ES-I3 (cell line): Measurements from ENCODE around the gene TEAD1.
A peak's percentile ranks its signal among the peaks of the same experiment; 100 is the strongest.

Experiments used
- H3K36me3 ChIP-seq: 2 replicates; pipeline ENCODE4 v1.6.1; 2013; ENCODE audit warnings: mild to moderate bottlenecking, low read length, control low read depth, moderate library complexity; ENCODE audit not compliant: insufficient read depth
- H3K4me1 ChIP-seq: 2 replicates; pipeline ENCODE4 v1.6.1; 2013; ENCODE audit warnings: mild to moderate bottlenecking, control low read depth, low read length; ENCODE audit not compliant: insufficient read depth
- H3K9ac ChIP-seq: 2 replicates; pipeline ENCODE4 v1.6.1; 2013; ENCODE audit warnings: low read depth, mild to moderate bottlenecking, low read length, moderate library complexity
- H3K9me3 ChIP-seq: 2 replicates; pipeline ENCODE4 v1.6.1; 2013; ENCODE audit warnings: mild to moderate bottlenecking, low read length, moderate library complexity; ENCODE audit not compliant: control insufficient read depth, insufficient read depth

Gene TEAD1

DNA sequence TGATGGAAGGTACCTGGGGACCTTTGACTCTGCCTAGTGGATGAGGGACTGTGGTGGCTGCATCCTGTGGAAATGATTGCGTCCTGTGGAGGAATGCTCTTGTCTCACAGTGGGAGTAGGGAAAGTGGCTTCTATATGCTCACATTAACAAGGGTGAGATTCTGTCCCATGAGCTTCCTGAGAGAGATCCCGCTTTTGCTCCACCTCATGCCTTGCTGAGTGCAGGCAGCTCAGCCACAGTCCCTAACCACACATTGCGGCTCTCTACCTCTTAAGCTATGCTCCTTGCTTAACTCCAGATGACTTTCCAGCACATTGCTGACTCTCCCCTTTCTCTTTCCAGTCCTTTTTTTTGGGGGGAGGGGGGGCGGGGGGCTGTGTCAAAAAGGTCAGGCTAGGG is 45.0 kb downstream of the TEAD1 start:
- Histone ChIP-seq H3K36me3 (no peaks in the 10 kb centered on the region), H3K9ac (no peak overlapping the region), H3K9me3 (no peaks in the 10 kb centered on the region), H3K4me1 (peaks cover 40% of the 10 kb centered on the region)

DNA sequence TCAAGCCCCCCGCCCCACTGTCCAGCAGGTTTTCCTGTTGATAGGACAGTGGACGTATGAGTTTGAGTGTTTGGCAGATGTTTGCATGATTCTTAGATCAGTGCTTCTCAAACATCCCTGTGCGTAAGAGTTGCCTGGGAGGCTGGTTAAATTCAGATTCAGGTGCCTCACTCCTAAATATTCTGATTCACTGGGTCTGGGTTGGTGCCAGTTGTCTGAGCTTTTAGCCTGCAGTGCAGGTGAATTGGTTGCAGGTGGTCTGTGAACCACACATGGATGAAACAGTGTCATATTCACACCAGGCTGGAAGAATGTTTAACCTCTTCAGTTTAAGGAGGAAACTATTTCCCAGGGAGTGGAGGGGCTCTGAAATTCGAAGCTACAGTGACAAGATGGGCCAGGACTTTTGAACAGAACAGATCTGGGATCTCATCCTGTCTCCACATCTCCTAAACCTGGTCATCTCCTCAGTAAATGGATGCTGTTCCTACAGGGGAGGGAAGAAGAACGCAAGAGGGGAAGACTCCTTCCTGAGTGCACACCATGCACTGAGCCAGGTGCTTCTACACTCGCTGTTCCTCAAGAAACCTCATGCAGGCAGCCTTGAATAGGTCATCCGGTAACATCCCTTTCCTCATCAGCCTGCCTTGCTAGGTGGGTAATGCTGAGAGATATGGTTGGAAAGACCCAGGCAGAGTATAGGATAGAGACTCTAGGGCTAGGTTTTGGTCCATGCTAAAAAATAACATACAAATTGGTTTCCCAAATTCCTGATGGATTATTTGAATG is 47.8 kb downstream of the TEAD1 start:
- Histone ChIP-seq H3K9me3 (no peaks in the 10 kb centered on the region), H3K36me3 (no peaks in the 10 kb centered on the region), H3K9ac (no peak overlapping the region), H3K4me1 (peaks cover 51% of the 10 kb centered on the region)

DNA sequence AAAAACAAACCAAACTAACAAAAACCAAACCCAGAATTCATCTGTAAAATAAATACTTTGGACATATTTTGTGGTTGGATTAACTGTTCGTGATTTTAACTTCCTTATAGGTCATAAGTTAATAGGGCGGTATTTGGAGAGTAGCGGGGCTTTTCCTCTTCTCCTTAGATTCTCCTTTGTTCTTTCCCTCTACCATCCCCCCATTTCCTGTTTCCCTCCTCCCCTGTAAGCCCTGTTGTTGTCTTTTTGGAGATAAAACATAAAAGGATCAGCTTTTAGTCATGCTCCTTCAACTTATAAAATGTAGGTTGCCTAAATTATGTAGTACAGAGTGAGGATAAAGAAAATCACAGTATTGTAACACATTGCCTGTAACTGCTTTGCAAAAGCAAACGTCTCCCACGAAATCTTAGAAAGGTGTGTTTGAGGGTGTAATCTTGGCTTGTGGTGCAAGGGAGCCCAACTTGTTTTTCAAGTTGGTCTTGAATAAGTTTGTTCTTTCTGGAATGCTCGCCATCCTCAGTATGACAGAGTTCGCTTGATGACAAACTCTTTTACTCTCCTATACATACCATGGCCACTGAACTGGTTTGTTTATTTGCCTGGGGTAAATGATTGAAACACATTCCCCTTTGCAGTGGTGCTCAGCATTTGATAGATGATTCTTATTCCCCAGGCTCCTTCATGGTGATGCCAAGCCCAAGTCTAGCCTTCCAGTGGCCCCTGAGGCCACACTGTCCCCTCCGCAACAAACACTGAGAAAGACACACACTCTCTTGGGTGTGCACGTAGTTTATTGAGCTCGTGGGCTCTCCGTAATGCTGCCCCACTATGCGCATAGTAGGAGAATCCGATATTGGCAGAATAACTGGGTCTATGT is 49.4 kb downstream of the TEAD1 start:
- H3K4me1 ChIP-seq, result peaks cover 55% of the 10 kb centered on the region
- no peaks in the 10 kb centered on the region for H3K9me3 ChIP-seq
- H3K36me3 ChIP-seq, result no peaks in the 10 kb centered on the region
- peak overlapping the region; percentile 9; the same call in 1 of the 2 replicates for H3K9ac ChIP-seq

DNA sequence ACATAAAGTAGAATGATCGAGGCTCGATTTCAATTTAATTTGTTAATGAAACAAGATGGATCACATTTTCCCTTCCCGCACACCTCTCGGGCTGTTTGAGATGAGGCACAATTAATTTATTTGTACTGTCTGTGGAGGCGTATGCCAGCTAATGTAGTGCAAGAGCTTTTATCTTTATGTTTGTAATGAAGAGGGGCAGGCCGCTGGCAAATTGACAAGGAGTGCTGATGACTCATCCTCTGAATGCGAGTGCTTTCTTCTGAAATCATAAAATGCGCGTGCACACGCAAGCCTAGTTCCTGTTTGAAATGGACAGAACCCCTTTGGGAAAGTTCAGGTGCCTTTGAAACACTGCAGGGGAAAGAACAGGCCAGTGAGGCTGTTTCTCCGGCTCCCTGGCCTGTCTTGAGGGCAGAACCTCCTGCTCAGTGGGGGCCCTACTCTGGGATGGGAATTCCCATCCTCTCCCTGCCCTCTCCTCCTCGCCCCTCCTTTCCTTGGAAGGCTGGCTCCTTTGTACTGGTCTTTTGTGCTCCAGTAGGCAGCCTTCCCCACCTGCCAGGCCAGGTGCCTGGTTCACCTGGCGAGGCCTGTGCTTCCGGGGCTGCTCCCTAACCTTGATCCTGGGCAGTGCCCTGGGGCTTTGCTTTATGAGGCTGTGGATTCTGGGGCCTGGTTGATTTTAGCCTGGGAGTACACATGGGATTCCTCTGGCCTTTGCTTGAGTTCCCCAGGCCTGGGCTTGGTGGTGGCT is 50.3 kb downstream of the TEAD1 start:
- peak overlapping the region; percentile 4; the same call in 1 of the 2 replicates for H3K9ac ChIP-seq
- peaks cover 49% of the 10 kb centered on the region for H3K4me1 ChIP-seq
- H3K36me3 ChIP-seq, result no peaks in the 10 kb centered on the region
- H3K9me3 ChIP-seq, result no peaks in the 10 kb centered on the region

DNA sequence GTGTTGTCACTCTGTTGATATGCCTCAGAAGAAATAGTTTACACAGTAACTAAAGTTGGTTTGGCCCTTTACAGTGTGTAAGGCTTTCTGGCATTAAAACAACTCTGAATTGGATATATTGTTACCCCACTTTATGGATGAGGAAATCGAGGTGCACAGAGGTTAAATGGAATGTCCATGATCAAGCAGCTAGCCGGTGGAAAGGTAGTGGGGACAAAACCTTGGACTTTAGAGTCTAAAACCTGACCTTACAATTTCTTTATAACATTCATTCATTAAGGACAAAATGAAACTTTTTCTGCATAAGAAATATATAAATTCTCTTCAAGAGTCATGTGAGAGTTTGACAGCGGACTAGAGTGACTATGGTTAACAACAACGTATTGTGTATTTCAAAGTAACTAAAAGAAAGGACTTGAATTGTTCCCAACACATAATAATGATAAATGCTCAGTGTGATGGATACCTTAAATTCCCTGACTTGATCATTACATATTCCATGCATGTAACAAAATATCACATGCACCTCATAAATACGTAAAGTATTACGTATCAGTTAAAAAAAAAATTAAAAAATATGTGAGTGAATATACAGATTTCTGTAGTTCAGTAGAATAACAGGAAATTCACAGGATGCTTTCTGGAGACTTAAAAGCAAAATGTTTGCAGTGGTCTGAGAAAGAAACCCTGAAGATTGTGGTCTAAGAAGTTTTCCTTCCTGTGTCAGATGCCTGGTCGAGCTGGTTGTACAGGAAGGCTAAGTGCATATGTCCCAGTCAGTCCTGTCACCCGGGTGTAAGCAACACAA is 51.0 kb downstream of the TEAD1 start:
- Histone ChIP-seq H3K9ac (no peak overlapping the region), H3K36me3 (no peaks in the 10 kb centered on the region), H3K9me3 (no peaks in the 10 kb centered on the region), H3K4me1 (peaks cover 49% of the 10 kb centered on the region)

DNA sequence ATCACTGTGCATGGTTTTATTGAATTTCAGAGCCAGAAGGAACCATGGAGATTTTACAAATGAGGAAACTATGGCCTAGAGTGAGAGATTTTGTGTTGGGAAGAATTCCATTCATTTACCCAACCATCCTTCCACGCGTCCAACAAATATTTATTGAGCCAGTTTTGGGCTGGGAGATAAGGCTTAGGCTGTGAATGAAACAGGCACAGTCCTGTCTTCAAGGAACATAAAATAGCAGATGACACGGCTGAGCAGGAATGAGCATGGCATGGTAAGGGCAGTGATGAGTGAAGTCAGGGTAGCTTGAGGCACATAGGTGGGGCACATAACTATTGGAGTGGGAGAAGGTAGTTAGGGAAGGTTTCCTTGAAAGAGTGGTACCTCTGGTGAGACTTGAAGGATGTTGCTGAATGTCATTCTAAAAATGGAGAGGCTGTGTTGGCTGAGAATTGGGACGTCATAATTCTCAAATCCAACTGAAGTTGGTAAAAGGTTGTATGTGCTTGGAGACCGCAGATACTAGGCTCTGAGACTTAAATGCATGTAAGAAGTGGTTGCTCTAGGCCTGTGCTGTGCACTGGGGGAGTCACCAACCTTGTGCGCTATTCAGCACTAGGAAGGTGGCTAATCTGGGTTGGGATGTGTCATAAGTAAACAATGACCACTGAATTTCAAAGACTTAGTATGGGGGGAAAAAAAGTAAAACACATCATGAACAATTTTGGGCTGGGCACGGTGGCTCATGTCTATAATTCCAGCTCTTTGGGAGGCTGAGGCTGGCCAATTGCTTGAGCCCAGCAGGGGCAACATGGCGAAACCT is 51.9 kb downstream of the TEAD1 start:
- no peaks in the 10 kb centered on the region for H3K9me3 ChIP-seq
- H3K4me1 ChIP-seq, result peaks cover 47% of the 10 kb centered on the region

DNA sequence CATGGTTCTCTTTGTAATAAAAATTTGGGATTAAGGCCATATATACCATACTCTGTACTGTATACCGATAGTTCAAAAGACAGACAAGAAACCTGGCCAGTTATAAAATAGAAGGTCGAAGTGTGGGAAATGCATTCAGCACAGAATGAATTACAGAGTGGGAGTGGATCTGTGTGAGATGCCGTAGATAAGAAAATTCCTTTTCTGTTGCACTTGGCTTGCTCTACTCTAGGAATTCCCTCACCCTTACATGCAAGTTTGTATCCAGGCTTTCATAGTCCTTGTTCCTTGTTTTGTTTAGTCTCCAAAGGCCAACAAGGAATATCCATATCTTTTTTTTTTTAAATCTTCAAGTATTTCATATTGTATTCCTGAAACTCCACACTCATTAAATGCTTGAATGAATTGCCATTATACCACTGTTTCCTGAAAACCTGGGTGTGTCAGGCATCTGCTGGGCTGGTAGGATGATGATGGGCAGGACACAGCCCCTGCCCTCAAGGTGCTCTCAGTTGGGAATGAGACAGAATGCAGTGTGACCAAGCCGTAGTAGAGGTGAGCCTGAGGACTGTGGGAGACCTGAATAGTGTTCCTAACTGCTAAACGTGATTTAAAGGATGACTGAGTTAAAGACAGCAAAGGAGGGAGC is 53.5 kb downstream of the TEAD1 start:
- Histone ChIP-seq H3K4me1 (peaks cover 39% of the 10 kb centered on the region), H3K9me3 (no peaks in the 10 kb centered on the region), H3K9ac (no peak overlapping the region), H3K36me3 (no peaks in the 10 kb centered on the region)

More for the DNA sequence above, 51.9 kb downstream of the TEAD1 start:
- H3K36me3 ChIP-seq, result no peaks in the 10 kb centered on the region
- H3K9ac ChIP-seq, result no peak overlapping the region

DNA sequence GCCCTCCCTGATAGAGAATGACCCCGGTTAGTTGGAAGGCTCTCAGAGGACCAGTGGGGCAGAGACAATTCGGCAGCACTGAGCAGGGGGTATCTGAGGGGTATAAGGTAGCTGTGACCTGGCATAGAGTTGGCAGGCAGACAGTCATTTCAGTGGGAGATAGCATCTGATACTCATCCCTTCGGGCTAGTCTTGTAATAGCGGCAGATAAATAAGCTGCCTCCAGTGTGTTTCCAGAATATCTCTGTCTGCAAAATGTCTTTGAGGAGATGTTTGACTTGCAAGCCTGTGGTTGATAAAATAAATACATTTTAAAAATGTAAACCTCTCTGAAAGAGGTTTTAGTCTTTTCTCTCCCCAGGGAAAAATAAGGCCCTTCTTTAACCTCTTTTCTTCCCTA is 54.2 kb downstream of the TEAD1 start:
- Histone ChIP-seq H3K9ac (no peak overlapping the region), H3K4me1 (peaks cover 34% of the 10 kb centered on the region), H3K9me3 (no peaks in the 10 kb centered on the region), H3K36me3 (no peaks in the 10 kb centered on the region)

DNA sequence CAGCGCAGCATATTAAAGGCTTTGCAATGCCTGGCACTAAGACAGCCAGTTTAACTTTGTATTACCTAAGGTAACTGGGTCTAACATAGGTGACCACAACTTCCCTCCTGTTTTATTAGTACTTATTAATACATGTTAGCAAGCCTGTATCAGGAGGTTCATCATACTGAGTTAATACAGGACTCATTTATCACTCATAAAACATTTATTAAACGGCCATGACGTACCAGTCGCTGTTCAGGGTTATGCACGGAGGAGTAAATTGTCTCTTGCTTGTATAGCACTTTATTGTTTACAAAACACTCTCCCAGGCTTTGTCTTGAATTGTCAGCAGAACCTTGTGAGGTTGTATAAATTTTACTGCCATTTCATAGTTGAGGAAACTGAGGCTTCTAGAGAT is 55.7 kb downstream of the TEAD1 start:
- Histone ChIP-seq H3K4me1 (peaks cover 20% of the 10 kb centered on the region), H3K36me3 (no peaks in the 10 kb centered on the region), H3K9me3 (no peaks in the 10 kb centered on the region), H3K9ac (no peak overlapping the region)

DNA sequence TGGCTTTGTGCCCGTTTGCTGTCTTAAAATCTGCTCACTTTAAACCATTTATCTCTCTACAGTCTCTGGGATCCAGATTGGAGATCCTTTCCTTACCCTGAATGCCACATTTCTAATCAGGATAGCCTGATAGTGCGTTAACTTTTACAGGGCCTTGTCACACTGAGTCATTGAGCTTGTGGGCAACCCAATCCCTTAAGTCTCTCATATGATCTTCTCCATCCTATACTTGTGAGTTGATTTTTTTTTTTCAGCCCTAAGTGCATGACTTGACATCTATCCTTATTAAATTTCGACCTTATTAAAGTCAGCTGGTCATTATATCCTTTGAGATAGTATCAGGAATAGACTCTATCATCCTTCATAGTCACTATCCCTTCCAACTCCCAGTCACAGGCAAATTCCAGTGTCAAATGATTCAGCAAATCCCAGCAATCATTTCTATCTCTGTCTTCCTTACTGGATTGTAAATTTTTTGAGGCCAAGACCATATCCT is 57.7 kb downstream of the TEAD1 start:
- no peaks in the 10 kb centered on the region for H3K9me3 ChIP-seq
- H3K4me1 ChIP-seq, result peaks cover 9% of the 10 kb centered on the region
- H3K9ac ChIP-seq, result no peak overlapping the region
- H3K36me3 ChIP-seq, result no peaks in the 10 kb centered on the region

DNA sequence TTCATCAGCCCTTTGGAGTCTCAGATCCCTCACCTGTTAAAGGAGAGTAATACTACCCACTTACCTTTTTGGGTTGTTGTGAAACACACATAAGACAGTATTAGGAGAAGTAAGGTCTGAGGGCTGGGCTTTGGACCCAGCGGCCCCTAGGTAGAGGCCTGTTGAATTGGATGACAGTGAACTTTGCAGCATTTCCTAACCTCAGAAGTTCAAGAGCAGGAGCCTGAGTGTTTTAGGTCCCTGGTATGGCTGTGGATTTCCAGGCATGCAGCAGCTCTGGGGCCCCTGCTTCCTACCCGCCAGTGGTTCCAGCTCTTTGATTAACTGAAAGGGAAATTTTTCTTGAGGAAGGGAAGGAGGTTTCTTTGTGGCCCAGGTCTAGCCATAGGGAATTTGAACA is 58.9 kb downstream of the TEAD1 start:
- H3K4me1 ChIP-seq, result peaks cover 8% of the 10 kb centered on the region
- no peaks in the 10 kb centered on the region for H3K9me3 ChIP-seq
- no peaks in the 10 kb centered on the region for H3K36me3 ChIP-seq
- H3K9ac ChIP-seq, result no peak overlapping the region

DNA sequence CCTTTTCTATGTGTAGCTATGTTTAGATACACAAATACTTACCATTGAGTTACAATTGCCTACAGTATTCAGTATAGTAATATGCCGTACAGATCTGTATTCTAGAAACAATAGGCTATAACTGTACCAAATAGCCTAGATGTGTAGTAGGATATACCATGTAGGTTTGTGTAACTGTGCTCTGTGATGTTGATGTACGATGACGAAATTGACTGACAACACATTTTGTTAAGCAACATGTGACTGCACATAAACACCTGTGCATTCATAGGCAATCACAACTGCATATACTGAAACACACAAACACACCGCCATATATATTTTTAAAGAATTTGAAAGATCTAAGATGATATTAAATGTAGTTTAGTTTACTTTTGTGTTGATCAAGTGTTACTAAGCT is 60.4 kb downstream of the TEAD1 start:
- Histone ChIP-seq H3K36me3 (no peaks in the 10 kb centered on the region), H3K9me3 (no peaks in the 10 kb centered on the region), H3K4me1 (peaks cover 5% of the 10 kb centered on the region), H3K9ac (no peak overlapping the region)

DNA sequence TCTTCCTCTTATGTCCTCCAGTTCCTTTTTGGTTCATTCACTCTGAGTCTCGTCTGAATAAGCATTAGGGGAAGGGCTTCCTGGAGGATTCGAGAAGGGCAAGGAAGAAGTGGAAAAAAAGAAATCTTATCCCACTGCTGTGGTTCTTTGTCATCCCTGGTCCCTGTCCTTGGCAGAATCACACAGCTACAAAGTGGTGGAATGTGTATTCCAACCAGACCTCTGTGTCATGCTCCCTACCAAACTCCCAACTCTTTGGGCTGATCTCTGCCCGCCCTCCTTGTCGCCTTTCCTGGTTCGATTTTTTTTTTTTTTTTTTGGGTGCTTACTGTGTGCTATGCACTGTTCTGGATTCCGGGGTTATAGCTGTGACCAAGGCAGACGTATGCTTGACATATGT is 61.0 kb downstream of the TEAD1 start:
- Histone ChIP-seq H3K9me3 (no peaks in the 10 kb centered on the region), H3K4me1 (peaks cover 5% of the 10 kb centered on the region), H3K9ac (no peak overlapping the region), H3K36me3 (no peaks in the 10 kb centered on the region)
